Ovary (tissue), 3 donors: Measurements from ENCODE around the gene AUTS2.

Experiments used
- CTCF ChIP-seq, 3 donors: fragments of 450-650 bp in 2 of 3; fragments of 200-600 bp in 1 of 3; IDR thresholded peaks; one replicate each; pipeline versions ENCODE4 v1.5.1 to v1.8.0; 2016 to 2022; ENCODE audit warnings: antibody characterized with exemption in 3 of 3, mild to moderate bottlenecking in 1 of 3
- EP300 ChIP-seq: sonication (generic); formaldehyde crosslinking; IDR thresholded peaks from one replicate; pipeline ENCODE4 v1.6.1; 2017; ENCODE audit warnings: antibody characterized with exemption
- POLR2A ChIP-seq: fragments of 450-650 bp; IDR thresholded peaks from one replicate; pipeline ENCODE4 v1.6.1; 2017; ENCODE audit warnings: antibody characterized with exemption, mild to moderate bottlenecking, moderate library complexity
- donor health status: DM: no; HTN: no; CAD: no.

- TF ChIP-seq CTCF (IDR thresholded peaks at IDR 0.05) = no peak
- TF ChIP-seq POLR2A = no peak
- no peak for TF ChIP-seq EP300
Observed at GRCh38 chr7:70500261-70500660, 902.0 kb downstream of the AUTS2 start.
